ENCODE data around the gene FZR1.

DNA sequence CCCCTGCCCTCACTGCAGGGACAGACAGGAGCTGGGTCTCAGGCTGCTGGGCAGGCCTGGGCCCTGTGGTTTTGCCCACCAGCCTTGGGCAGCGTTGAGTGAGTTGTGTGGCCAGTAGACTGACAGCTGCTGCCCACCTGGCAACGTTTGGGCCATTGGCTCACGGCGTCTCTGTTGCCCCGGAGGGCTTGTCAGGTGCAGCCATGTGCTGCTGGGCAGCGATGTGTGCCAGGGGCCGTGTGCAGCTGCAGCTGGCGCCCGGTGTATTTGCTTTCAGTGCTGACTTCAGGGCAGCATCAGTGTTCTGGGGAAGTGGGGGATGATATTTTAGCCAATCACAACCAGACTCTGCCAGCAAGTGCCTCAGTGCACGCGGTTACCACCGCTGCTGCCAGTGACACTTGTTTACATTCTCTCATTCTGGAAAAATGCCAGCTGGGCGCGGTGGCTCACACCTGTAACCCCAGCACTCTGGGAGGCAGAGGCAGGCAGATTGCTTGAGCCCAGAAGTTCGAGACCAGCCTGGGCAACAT is 10.6 kb downstream of the FZR1 start:
- no peak for TF ChIP-seq ZMYM3 (CRISPR knock-in tag; IDR thresholded peaks at IDR 0.05)
- no peak for TF ChIP-seq ZNF224 (CRISPR knock-in tag; IDR thresholded peaks at IDR 0.05)
- TF ChIP-seq ATF7-NPFF (CRISPR knock-in tag; IDR thresholded peaks at IDR 0.05; ENCODE audit: low read depth), result no peak
- no peak for TF ChIP-seq POLR2A (IDR thresholded peaks at IDR 0.05; ENCODE audit: insufficient read depth in 1 of 2, low read depth in 2 of 2, low read length in 2 of 2)
- no peak for TF ChIP-seq EP300 (IDR thresholded peaks at IDR 0.05; ENCODE audit: low read depth in 2 of 2, low read length in 2 of 2)
- no peak for TF ChIP-seq EP300 (CRISPR knock-in tag; IDR thresholded peaks at IDR 0.05; ENCODE audit: borderline replicate concordance)
- TF ChIP-seq, protein P1, sequence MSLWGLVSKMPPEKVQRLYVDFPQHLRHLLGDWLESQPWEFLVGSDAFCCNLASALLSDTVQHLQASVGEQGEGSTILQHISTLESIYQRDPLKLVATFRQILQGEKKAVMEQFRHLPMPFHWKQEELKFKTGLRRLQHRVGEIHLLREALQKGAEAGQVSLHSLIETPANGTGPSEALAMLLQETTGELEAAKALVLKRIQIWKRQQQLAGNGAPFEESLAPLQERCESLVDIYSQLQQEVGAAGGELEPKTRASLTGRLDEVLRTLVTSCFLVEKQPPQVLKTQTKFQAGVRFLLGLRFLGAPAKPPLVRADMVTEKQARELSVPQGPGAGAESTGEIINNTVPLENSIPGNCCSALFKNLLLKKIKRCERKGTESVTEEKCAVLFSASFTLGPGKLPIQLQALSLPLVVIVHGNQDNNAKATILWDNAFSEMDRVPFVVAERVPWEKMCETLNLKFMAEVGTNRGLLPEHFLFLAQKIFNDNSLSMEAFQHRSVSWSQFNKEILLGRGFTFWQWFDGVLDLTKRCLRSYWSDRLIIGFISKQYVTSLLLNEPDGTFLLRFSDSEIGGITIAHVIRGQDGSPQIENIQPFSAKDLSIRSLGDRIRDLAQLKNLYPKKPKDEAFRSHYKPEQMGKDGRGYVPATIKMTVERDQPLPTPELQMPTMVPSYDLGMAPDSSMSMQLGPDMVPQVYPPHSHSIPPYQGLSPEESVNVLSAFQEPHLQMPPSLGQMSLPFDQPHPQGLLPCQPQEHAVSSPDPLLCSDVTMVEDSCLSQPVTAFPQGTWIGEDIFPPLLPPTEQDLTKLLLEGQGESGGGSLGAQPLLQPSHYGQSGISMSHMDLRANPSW (CRISPR knock-in tag; IDR thresholded peaks at IDR 0.05; ENCODE audit: borderline replicate concordance), result no peak

All from HepG2 (cell line).